Right lobe of liver (tissue), 4 donors: ENCODE data around the gene CUBN.

Source experiments
- CTCF ChIP-seq, 4 donors: fragments of 200-600 bp in 3 of 4; fragments of 450-650 bp in 1 of 4; IDR thresholded peaks; one replicate each; pipeline versions ENCODE4 v1.5.1 to v1.8.0; 2016 to 2022; ENCODE audit warnings: antibody characterized with exemption in 4 of 4, mild to moderate bottlenecking in 2 of 4
- POLR2A ChIP-seq: fragments of 450-650 bp; IDR thresholded peaks from one replicate; pipeline ENCODE4 v1.6.1; 2017; ENCODE audit warnings: antibody characterized with exemption, mild to moderate bottlenecking
- donor health status: DM: no; HTN: no; CAD: no.
- donor health status: DM: no; HTN: no; CAD: no.
- donor health status: DM: no; HTN: yes; CAD: no.

DNA sequence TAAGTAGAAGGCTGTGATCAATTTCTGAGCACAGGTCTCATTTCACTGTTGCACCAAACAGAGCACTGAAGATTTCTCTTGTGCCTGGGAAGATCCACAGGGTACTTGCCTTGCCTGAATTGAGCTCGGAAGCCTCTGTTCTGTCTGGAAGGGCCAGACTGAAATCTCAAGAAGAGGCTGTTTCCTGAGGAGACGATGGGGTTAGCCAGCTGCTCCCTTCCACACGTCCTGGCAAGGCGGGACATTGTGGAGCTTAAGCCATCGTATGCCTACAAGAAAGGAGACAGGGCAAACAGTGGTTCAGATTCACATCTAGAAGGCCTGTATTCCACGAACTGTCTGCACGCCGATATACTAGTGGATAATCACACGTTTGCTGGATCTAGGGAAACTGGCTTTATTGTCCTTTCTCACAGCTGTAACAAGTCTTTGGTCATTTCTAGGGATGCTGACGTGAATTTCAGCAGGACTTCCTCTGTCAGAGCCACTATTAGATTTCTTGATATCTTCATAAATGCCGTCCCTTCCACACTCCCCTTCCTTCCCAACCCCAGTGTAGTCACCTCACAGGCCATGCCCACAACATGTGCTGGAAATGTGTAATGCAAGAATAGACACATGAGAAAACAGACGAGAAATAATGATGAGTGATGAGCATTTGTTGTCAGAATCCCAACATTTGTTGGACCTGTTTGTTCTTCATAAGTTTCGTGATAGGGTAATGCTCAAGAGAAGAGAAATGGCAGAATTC is 175.2 kb downstream of the CUBN start:
- no peak for TF ChIP-seq CTCF (IDR thresholded peaks at IDR 0.05)
- TF ChIP-seq POLR2A = no peak
